ENCODE data around the gene SOCS1. TPM values are rescaled to one million over a fixed set of nuclear protein-coding genes. Genes with fewer than 3 reads are reported as not detected.

The SOCS1 gene
- total and polyA plus RNA-seq, 9 of the 15 experiments (the other 6 are each of a cell fraction or from before 2014, with no cell fraction given): 0.04 to 7.5 (median 2.3) TPM

GRCh38 chr16:11289202-11289601, 33.2 kb upstream of the SOCS1 start:
- ChIA-PET POLR2A (interaction anchor here (1.4 kb wide), 1 partner anchor 11 kb away, joined by 3 read pairs; no protein-coding TSS in a partner anchor), CTCF (ENCODE audit: low intra/inter-chr PET ratio) (no interaction called here)
- TF ChIP-seq JUNB (CRISPR knock-in tag; conservative IDR thresholded peaks at IDR 0.05): no peak
- no peaks in the 10 kb centered on the region for H3K9me1 ChIP-seq (ENCODE audit: control insufficient read depth, insufficient read depth, low read length)
- no peak overlapping the region for H3K4me2 ChIP-seq (ENCODE audit: insufficient read depth, low read length)
- peaks cover 19 to 54% of the 10 kb centered on the region in 2 experiments for H3K27me3 ChIP-seq (ENCODE audit: control insufficient read depth in 2 of 2, insufficient read depth in 2 of 2, low read length in 2 of 2)
- no peak overlapping the region for H3K27ac ChIP-seq (ENCODE audit: extremely low read depth, low read depth, low read length)
- no peaks in the 10 kb centered on the region for H4K20me1 ChIP-seq (replicated peaks; ENCODE audit: control insufficient read depth, insufficient read depth, low read length)
- H3K9me3 ChIP-seq (replicated peaks; ENCODE audit: control insufficient read depth, insufficient read depth, low read depth, low read length): no peaks in the 10 kb centered on the region
- ATAC-seq (no peak), DNase-seq (ENCODE audit: extremely low read depth in 1 of 4, low spot score in 3 of 4) (no peak), FAIRE-seq (peak; percentile 6)
- in situ Hi-C loops (cut with MboI) (no loop called here), intact Hi-C loops (cut with micrococcal nuclease) (no loop called here)
- no peak overlapping the region for H2AFZ ChIP-seq (ENCODE audit: low read depth, low read length)
- no peak overlapping the region for H3K9ac ChIP-seq (ENCODE audit: insufficient read depth in 1 of 2, low read depth in 2 of 2, low read length in 2 of 2)
- no peaks in the 10 kb centered on the region for H3K36me3 ChIP-seq (ENCODE audit: control insufficient read depth, insufficient read depth, low read length)
- H3K79me2 ChIP-seq (ENCODE audit: control insufficient read depth, insufficient read depth, low read length): no peaks in the 10 kb centered on the region
- WGBS (ENCODE audit: insufficient coverage, low coverage, missing lambda C conversion rate): 15% methylated on average over 2 of the region's 2 CpGs
- no peak overlapping the region for H3K4me3 ChIP-seq
- BruUV-seq (replicated peaks): no TSS peak
- no peaks in the 10 kb centered on the region; a peak in 1 of 5 replicates for H3K4me1 ChIP-seq (replicated peaks in 1 of 2; ENCODE audit: control insufficient read depth in 2 of 2, insufficient read depth in 2 of 2, low read length in 2 of 2)

GRCh38 chr16:11285842-11286241, 29.8 kb upstream of the SOCS1 start:
- peaks cover 0 to 4% of the 10 kb centered on the region in 2 experiments; a peak in 2 of 5 replicates for H3K4me1 ChIP-seq (replicated peaks in 1 of 2; ENCODE audit: control insufficient read depth in 2 of 2, insufficient read depth in 2 of 2, low read length in 2 of 2)
- POLR2A ChIA-PET: interaction anchor here (0.5 to 1.1 kb wide), 3 partner anchors 11 to 291 kb away, joined by 3 to 4 read pairs (median 3); no protein-coding TSS in a partner anchor
- in situ Hi-C loops (cut with MboI): no loop called here
- TF ChIP-seq RBM34 (IDR thresholded peaks at IDR 0.05; ENCODE audit: borderline replicate concordance, insufficient read depth, low read length): no peak
- 0 out of 2 replicates have a peak, but pooled peaks have one; percentile 53 for TF ChIP-seq MIER1 (IDR thresholded peaks at IDR 0.05; ENCODE audit: low read depth)
- peak; percentile 89 for TF ChIP-seq REST (IDR thresholded peaks at IDR 0.05; ENCODE audit: borderline replicate concordance)
- no peak for TF ChIP-seq REST (CRISPR knock-in tag; IDR thresholded peaks at IDR 0.05; ENCODE audit: low read depth)
- peak; percentile 78; the same call in 1 of the 2 replicates for TF ChIP-seq EHMT2 (IDR thresholded peaks at IDR 0.05)
- no peak overlapping the region for H3K4me3 ChIP-seq
- peaks cover 6% of the 10 kb centered on the region; the same call in 1 of the 2 replicates for H4K20me1 ChIP-seq (replicated peaks; ENCODE audit: control insufficient read depth, insufficient read depth, low read length)
- FAIRE-seq (no peak), DNase-seq (ENCODE audit: extremely low read depth in 1 of 4, low spot score in 3 of 4) (no peak), ATAC-seq (no peak)
- no peak overlapping the region for H3K9ac ChIP-seq (ENCODE audit: insufficient read depth in 1 of 2, low read depth in 2 of 2, low read length in 2 of 2)
- no peak overlapping the region for H3K27ac ChIP-seq (ENCODE audit: extremely low read depth, low read depth, low read length)
- H3K79me2 ChIP-seq (ENCODE audit: control insufficient read depth, insufficient read depth, low read length): no peaks in the 10 kb centered on the region
- H2AFZ ChIP-seq (ENCODE audit: low read depth, low read length): no peak overlapping the region
- no peaks in the 10 kb centered on the region for H3K9me1 ChIP-seq (ENCODE audit: control insufficient read depth, insufficient read depth, low read length)
- H3K36me3 ChIP-seq (ENCODE audit: control insufficient read depth, insufficient read depth, low read length): no peaks in the 10 kb centered on the region
- no TSS peak for BruUV-seq (replicated peaks)
- no peak overlapping the region for H3K4me2 ChIP-seq (ENCODE audit: insufficient read depth, low read length)
- CTCF ChIA-PET (ENCODE audit: low intra/inter-chr PET ratio): no interaction called here
- no peaks in the 10 kb centered on the region for H3K9me3 ChIP-seq (replicated peaks; ENCODE audit: control insufficient read depth, insufficient read depth, low read depth, low read length)
- intact Hi-C loops (cut with micrococcal nuclease): no loop called here
- 0% methylated on average over 2 of the region's 2 CpGs for WGBS (ENCODE audit: insufficient coverage, low coverage, missing lambda C conversion rate)
- peaks cover 34 to 55% of the 10 kb centered on the region in 2 experiments for H3K27me3 ChIP-seq (ENCODE audit: control insufficient read depth in 2 of 2, insufficient read depth in 2 of 2, low read length in 2 of 2)

All from K562 (cell line).